ENCODE measurements around the gene RYR3. TPM values are rescaled to one million over a fixed set of nuclear protein-coding genes. Genes with fewer than 3 reads are reported as not detected.
A peak's percentile ranks its signal among the peaks of the same experiment; 100 is the strongest.

The RYR3 gene
- total RNA-seq, 1 donor: 5.4 TPM

DNA sequence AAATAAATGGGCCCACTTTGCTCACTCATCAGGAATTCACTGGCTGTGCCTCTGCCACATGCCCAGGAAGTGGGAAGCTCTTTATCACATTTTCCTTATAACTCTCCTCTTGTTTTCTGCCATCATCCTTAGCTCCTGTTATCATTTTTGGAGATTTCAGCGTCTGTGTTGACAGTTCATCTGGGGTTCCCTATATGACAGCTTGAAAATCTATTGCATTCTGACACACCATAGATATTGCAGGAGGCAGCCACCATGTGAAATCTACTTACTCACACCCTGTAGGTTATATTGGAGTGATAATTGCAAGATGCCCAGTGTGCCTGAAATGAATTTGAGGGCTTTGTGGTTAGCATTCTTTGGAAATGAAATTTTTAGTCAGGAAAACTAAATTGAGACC is 132.9 kb downstream of the RYR3 start:
- no peak for DNase-seq (ENCODE audit: low read depth in 2 of 3, low spot score in 2 of 3)

DNA sequence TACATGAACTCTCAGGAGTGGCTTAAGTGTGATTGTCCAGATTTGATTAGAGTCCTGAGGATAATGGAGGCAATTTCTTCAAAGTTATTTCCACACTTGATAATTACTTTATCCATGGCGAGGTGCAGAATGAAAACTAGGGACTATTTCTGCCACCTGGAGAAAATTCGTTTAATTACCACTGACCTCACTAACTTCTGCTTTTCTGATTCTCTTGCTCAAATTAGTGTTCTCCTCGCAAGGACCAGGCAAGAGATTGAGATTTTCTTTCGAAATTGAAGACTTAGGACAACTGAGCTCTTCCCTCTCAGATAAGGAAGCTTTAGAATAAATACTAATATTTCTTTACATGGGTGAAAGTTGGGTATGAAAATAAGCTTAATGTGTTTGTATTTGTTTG is 135.2 kb downstream of the RYR3 start:
- peak in 2 of 3 donors; percentile 26 to 44 for DNase-seq (ENCODE audit: low read depth in 2 of 3, low spot score in 2 of 3)

DNA sequence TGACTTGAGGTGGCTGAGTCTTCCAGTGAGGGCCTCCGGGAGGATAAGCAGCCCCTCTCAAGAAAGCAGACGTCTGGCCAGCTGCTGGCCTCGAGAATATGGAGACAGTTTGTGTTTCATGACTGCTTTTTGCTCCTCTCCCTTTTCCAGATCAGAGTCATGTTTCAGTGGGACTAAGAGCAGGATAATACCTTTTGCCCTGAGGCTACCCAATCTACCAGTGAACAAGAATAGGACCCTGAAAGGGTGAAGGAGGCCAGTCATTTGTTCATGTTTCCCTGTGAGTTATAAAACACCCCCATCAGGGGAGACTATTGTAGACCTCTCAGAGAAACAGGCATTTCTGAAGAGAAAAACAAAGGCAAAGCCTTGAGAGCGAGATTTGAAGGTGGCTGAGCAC is 137.4 kb downstream of the RYR3 start:
- DNase-seq (ENCODE audit: low read depth in 2 of 3, low spot score in 2 of 3): no peak

DNA sequence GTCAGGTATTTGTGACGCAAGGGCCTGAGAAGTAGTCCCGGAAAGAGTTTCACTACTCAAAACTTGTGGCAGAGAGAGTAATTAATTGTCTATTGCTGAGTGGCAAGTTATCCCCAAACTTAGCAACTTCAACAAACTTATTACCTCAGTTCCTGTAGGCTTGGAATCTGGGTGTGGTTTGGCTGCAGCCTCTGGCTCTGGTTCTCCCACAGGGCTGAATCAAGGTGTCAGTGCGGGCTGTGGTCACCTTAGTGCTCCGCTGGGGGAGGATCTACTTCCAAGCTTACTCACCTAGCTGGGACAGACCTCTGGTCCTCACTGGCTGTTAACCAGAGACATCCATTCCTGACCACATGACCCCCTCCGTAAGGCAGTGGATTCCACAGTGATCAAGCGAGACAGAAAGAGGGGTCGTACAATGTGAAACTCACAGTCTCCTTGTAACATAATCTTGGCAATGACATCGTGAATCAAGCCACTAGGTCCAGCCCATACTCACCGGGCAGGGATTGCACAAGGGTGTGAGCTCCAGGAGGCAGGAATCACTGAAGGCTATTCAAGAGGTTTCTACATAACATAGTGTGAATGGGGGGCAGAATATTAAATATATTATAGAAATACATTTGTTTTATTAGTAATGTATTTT is 138.3 kb downstream of the RYR3 start:
- DNase-seq (ENCODE audit: low read depth in 2 of 3, low spot score in 2 of 3): no peak

DNA sequence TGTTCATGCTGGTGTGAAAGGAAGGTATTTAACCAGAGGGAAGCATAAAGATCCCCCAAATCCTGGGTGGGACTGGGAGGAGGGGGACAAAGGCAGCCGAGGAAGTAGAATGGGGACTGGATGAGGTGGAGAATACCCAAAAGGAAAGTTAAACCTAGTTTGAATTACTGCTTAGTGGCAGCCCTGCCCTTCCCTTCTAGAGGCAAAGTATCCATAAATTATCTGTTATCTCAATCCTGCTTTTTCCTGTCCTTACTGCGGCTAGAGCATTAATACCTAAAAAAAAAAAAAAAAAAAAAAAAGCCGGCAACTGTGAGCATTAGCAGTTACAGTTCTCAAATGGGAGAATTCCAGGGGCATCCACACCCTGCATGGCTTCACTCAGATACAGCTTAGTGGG is 139.0 kb downstream of the RYR3 start:
- peak in 1 of 3 donors; percentile 38 for DNase-seq (ENCODE audit: low read depth in 2 of 3, low spot score in 2 of 3)

DNA sequence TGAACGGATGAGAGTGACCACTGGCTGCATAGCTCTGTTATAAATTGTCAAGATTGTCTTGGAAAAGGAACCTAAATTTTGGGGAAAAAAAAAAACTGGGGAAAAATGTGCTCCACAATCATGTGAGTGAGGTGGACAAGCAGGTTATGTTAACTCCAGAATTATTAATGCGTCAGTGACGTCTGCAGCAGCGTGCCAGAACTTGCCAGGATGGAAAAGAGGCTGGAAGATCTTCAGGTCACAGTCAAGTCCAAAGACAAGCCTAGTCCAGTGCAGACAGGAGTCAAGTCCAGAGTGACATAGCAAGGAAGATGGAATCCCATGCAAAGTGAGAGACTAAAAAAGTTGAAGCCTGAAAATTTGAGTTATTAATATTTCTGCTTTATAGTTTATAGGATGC is 140.6 kb downstream of the RYR3 start:
- DNase-seq (ENCODE audit: low read depth in 2 of 3, low spot score in 2 of 3): no peak

DNA sequence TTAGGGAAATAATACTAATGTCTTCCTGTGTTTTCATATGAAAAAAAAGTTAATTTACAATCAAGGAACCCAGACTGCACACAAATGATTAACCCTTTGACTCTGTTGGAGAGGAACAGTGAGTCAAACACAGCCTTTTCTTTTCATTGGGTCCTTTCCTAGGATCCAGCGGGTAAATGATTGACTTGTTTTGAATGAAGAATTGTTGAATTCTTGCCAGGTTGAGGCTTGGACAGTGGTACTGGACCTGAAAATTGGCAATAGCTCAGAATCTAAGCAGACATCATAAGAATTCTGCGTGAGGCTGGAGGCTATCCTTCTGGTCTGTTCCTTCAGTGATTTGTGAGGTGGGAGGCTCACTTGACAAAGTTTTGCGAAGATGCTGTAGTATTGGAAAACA is 143.0 kb downstream of the RYR3 start:
- DNase-seq (ENCODE audit: low read depth in 2 of 3, low spot score in 2 of 3): no peak

DNA sequence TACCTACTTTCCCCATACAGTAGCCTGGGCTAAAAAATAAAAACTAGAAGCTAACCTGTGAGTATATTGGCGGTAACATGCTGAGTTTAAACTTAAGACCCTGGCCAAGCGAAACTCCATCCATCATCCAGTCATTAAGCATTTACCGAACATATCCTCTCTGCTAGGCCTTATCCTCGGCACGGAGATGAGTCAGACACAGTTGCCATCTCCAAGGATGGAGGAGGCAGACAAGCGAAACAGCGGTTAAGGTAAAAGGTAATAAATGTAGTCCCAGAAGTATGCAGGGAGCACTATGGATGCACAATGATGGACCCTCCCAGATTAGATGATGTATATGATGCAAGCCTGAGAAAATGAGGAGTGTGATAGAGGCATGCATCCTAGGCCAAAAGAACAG is 143.6 kb downstream of the RYR3 start:
- DNase-seq (ENCODE audit: low read depth in 2 of 3, low spot score in 2 of 3): no peak

DNA sequence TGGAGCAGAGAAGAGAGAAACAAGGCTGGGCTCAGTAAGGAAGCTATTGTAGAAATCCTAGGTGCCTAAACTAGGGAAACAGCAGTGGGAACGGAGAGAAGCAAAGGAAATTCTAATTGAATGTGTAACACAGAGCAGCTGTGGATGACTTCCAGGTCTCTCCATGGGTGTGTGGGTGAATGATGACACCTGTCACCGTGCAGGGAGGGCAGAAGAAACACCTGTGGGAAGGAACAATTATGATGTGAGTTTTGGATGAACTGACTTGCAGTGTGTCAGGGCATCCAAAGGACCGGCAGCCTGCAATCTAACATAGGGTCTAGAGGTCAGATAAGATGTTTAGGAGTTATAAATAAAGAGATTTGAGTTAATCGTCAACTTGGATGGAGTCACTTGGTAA is 144.2 kb downstream of the RYR3 start:
- no peak for DNase-seq (ENCODE audit: low read depth in 2 of 3, low spot score in 2 of 3)

DNA sequence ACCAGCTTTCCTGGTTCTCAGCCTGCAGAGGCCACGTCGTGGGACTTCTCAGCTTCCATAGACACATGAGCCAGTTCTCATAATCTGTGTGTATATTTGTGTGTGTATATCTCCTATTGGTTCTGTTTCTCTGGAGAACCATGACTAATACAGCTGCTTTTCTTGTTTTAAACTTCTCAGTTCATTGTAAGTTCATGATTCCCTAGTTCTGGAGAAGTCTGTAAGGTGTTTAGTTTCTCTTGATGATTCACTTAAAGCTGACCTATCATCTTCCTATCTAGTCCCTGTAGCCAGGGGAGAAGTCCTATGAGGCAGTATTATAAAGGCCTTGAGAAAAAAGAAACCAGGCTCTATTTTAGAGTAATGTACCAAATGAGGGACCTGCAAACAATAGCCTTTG is 147.7 kb downstream of the RYR3 start:
- no peak for DNase-seq (ENCODE audit: low read depth in 2 of 3, low spot score in 2 of 3)

DNA sequence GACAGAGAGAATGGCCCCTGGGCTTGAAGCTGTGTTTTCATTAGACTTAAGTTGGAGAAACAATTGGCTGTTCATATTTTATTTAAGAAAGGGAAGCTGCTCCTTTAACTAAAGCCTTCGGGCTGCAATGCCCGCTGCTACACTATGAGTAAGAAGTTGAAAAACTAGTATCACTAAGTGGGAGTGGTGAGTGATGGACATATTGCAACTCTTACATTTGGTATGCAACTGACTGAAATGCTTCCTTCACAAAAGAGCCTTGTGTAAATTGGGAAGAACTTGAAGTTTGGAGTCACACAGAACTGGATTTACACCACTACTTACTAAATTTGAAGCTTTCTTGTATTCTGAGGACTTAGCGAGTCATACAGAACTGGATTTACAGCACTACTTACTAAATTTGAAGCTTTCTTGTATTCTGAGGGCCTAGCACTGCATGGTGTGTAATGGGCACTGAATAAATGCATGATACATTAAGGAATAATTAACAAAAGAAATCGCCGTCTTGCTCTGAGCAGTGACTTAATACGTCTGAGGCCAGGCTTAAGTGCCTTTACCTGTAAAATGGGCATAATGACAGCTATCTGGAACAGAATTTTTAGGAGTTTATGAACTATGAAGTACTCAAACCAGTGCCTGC is 149.5 kb downstream of the RYR3 start:
- no peak for DNase-seq (ENCODE audit: low read depth in 2 of 3, low spot score in 2 of 3)

DNA sequence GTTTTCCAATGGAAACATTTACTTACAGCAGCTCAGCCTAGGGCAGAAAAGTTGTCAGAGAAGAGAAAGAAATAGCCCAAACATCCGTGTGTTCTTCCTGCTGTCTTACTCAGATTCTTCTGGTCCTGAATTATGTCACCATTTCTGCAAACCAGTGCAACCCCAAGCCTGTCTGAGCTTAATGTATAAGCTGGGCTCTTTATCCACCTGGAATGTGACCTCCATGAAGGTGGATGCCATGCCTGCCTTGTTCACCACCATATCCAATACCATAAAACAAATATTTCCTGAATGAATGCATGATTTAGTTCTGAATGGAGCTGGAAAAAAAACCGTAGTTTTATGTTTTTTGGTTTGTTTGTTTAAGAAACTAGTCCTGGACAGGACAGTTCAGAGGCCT is 150.9 kb downstream of the RYR3 start:
- no peak for DNase-seq (ENCODE audit: low read depth in 2 of 3, low spot score in 2 of 3)

DNA sequence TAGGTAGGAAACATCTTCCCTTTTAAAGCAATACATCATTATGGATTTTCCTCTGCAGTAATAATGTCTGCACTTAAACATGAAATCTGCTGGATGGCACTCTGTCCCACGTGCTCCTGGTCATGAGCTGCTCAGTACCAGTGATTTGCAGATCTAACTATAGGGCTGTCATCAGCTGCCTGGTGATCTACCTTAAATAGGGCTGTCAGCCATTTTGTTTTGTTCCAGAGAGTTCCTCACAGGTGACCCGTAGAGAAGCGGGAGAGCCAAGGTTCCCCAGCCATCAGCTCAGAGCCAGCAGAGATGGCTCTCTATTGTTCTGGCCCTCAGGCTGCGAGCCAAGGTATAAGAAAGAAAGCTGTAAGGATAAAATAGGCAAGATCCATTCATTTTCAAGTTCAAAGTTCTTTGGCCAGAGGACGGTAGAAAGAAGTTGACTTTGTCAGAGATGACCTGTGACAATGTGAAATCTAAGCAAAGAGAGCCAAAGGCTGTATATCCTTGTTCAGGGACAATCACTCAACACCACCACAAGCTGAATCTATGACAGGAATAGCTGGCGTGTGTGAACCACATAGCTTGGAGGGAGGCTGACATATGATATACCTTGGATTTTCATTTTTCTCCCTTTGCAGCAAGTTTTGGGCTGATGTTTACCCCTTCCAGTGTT is 156.5 kb downstream of the RYR3 start:
- DNase-seq (ENCODE audit: low read depth in 2 of 3, low spot score in 2 of 3): no peak

DNA sequence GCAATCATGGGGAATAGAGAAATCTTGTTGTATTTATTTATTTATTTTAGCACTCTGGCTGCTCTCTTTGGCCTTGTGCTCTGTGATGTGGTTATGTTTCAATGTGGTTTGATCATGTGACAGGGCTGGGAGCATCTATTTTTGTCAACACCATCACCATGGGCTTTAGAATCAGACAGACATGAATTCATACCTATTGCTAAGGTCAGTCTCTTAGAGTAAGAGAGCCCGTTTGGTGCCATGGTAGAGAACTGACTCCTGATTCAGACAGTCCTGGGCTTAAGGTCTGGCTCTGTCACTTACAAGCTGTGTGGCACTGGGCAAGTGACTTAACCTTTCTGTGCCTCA is 157.0 kb downstream of the RYR3 start:
- DNase-seq (ENCODE audit: low read depth in 2 of 3, low spot score in 2 of 3): no peak

DNA sequence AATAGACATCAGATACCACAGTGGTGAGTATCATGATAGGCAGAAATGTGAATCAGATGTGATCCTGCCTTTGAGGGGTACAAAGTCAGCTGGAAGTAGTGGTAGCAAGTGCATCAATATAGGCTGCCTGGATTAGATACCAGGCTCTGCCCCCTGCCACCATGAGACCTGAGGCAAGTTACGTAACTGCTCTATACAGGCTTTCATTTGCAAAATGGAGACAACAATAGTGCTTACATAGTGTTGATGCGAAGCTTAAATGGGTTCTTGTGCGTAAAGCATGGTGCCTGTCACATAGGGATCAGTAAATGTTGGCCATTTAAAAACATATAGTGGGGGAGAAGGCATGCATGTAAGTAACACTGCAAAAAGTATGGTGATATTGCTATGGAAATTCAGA is 158.0 kb downstream of the RYR3 start:
- DNase-seq (ENCODE audit: low read depth in 2 of 3, low spot score in 2 of 3): no peak

DNA sequence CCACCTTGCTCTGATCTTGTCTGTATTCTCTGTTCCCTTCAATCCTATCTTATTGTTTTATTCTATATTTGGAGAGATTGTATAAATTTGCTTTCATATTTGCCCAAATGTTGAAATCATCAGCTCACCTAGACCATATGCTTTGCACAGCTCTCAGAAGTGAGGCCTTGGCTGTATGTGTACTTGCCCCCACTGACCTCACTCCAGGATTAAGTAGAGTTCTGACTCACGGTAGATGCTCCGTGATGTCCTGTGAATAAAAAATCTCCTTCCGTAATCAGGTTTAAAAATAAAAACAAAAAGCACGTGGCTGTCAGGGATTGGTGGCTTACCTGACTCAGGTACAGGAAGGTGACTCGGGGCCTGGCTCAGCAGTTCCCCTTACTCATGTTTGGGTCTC is 162.2 kb downstream of the RYR3 start:
- DNase-seq (ENCODE audit: low read depth in 2 of 3, low spot score in 2 of 3): no peak

DNA sequence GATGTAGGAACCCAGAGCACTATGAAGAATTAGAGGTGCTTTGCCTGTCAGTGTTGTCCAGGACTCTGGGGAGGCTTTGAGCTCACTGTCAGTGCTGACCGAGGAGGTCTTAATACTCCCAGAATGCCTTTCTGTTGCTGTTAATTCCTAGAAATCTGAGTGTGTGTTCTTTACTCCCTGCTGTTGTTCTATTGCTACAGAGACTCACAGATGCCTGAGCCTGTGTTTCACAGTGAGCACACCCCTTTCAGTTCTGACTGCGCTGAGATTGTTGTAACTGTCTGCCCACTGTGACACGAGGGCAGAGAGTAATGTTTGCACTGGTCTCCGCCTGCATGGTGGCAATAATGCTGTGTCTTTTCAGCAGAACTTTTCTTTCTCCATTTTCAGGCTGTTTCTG is 162.9 kb downstream of the RYR3 start:
- DNase-seq (ENCODE audit: low read depth in 2 of 3, low spot score in 2 of 3): no peak

DNA sequence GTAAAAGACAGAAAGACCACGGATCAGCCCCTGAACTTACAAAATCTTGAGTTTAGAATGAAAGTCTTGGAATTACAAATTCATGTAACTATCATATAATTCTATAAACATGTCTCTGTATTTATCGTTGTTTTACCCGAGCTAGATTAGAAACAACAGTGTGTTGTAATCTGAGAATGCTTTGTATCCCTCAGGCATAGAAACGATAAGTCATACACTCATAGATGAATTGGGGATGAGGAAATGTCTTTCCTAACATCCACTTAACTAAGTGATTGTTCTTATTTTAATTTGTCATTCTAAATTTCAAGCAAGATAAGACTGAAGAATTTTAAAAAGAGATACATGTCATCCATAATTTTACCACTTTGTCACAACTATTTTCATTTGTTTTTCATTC is 165.3 kb downstream of the RYR3 start:
- DNase-seq (ENCODE audit: low read depth in 2 of 3, low spot score in 2 of 3): no peak

DNA sequence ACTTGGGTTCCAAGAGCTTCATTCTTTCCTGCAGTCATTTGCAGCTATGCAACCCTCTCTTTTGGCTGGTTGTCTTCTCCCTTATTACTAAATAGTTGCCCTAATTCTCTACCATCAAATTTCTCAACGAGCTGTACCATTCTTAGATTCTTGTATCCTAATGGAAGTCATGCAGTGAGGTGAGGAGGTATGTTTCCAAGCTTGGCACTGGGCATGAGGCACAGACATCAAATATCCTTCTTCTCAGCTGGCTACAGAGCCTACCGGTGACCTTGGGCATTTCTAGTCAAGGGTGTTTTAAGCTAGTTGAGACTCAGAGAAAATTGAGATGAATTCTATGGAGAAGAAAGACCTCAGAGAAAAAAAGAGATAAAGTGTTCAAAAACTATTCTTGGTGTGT is 166.1 kb downstream of the RYR3 start:
- no peak for DNase-seq (ENCODE audit: low read depth in 2 of 3, low spot score in 2 of 3)

DNA sequence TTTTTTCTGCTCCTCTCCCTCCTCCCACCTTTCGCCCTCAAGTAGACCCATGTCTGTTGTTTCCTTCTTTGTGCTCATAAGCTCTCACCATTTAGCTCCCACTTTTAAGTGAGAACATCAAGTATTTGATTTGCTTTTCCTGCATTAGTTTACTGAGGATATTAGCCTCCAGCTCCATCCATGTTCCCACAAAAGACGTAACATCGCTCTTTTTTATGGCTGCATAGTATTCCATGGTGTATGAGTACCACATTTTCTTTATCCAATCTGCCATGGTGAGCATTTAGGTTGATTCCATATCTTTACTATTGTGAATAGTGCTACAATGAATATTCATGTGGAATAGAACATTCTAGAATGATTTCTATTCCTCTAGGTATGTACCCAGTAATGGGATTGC is 178.6 kb downstream of the RYR3 start:
- no peak for DNase-seq (ENCODE audit: low read depth in 2 of 3, low spot score in 2 of 3)

DNA sequence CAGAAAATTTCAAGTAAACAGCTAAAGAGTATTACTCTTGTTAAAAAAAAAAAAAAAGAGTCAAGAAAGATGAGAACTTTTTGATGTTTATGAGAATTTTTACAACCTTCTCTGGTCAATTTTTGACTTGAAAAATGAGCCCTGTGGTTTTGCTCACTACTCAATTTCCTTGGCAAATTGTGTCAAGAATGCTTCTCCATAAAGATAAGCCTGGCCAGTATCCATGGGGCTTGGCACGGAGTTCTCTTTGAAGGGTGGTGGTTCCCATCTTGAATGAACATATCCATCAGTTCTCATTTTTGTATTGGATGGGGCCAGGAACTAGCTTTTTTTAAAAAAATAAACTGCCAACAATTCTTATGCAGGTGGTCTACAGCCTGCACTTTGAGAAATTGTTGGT is 179.9 kb downstream of the RYR3 start:
- DNase-seq (ENCODE audit: low read depth in 2 of 3, low spot score in 2 of 3): no peak

DNA sequence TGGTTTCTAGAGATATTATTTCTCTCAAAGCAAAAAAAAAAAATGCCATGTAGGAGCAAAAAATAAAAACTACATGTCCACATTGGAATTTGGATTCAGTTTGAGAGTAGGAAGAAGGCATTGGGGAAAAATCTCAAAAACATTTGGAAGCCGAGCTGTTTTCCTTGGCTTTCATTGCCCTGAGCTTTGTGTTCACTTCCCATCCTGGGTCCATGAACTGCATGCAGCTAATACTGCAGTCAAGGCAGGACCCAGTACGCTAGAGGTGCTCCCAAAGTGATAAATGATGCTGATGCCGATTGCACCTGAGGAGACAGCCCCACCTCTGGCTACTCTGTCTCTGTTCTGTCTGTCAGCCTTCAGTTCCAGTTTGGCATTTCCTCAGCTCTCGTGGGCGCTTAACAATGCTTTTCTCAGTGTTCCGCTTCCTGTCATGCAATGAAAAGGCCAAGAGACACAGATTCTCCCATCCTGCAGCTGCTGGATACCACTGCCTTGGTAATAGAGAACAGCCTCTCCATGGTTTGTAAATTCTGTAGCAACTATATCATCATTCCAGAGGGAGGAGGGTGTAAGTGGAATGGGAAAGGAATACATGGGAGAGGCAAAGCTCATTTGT is 181.8 kb downstream of the RYR3 start:
- DNase-seq (ENCODE audit: low read depth in 2 of 3, low spot score in 2 of 3): no peak

All from hematopoietic multipotent progenitor cell (in vitro differentiated cells).